Loucy (cell line): ENCODE data around the gene KCNN3.

Source experiments
- CTCF ChIP-seq: fragments of 200-600 bp; sonication (generic); conservative IDR thresholded peaks from 2 replicates; pipeline ENCODE4 v1.5.1; 2014; ENCODE audit warnings: mild to moderate bottlenecking, antibody characterized with exemption, low read length
- EZH2phosphoT487 ChIP-seq: fragments of 200-600 bp; IDR thresholded peaks from 2 replicates; pipeline ENCODE4 v1.6.1; 2018; ENCODE audit warnings: antibody characterized with exemption, mild to moderate bottlenecking, moderate library complexity, borderline replicate concordance

- TF ChIP-seq EZH2phosphoT487 (no peak), CTCF (no peak)
These were observed 53.7 kb downstream of the KCNN3 start for GRCh38 chr1:154816369-154816768.
